ENCODE measurements around the gene GALNT18.

- no peak for TF ChIP-seq CTCF (IDR thresholded peaks at IDR 0.05; ENCODE audit: insufficient read depth, low read length, poor library complexity, severe bottlenecking)
- no peak for TF ChIP-seq EZH2phosphoT487 (conservative IDR thresholded peaks at IDR 0.05; ENCODE audit: low read length)
Measured at GRCh38 chr11:11338304-11338703, 283.5 kb downstream of the GALNT18 start.

All from SU-DHL-6 (cell line).